GM18867 (cell line): ENCODE measurements around the gene LSAMP.

ENCODE experiments used
- ATAC-seq: cut with Tn5 transposase; IDR thresholded peaks from one replicate; pipeline ENCODE4 v1.9.1; 2021; ENCODE audit warnings: mild to moderate bottlenecking, moderate library complexity; ENCODE audit not compliant: unreplicated experiment

The LSAMP gene

GRCh38 chr3:116299646-116300081 lies 145.6 kb downstream of the LSAMP start:
- no peak for ATAC-seq

GRCh38 chr3:116298151-116298550 lies 147.1 kb downstream of the LSAMP start:
- ATAC-seq, result no peak

DNA sequence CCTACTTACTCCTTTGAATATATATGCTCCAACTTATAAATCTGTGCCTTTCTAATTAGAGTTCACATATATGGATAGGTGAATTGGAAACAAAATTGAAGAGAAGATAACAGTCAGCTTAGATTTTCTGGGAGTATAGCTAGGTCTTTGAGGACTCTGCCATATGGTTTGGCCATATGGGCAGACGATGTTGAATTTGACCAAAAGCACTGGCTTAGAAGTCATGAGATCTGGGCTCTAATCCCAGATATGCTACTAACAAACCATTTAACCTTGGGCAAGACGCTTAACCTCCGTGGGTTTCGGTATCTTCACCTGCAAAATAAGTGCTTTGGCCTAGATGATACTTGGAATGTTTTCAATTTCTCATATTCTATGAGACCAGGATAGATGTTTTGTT lies 154.1 kb downstream of the LSAMP start:
- no peak for ATAC-seq

DNA sequence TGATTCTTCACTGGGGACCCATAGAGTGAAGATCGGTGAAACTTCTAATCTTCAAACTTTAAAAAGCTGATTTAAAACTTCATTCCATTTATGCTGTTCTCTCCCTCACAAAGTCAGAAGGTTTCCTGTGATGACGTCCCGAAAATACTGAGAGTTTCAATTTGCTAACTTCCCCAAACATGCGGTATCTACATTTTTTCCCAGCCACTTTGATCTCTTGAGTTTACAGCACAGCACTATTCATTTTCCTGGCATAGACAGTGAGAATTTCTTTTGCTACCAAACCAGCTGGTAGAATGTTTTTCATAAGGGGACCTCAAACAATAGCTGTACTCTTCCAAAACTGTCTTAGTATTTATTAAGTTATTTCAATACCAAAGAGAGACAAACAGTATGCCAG lies 156.8 kb downstream of the LSAMP start:
- no peak for ATAC-seq

GRCh38 chr3:116285781-116286421 lies 159.4 kb downstream of the LSAMP start:
- no peak for ATAC-seq

DNA sequence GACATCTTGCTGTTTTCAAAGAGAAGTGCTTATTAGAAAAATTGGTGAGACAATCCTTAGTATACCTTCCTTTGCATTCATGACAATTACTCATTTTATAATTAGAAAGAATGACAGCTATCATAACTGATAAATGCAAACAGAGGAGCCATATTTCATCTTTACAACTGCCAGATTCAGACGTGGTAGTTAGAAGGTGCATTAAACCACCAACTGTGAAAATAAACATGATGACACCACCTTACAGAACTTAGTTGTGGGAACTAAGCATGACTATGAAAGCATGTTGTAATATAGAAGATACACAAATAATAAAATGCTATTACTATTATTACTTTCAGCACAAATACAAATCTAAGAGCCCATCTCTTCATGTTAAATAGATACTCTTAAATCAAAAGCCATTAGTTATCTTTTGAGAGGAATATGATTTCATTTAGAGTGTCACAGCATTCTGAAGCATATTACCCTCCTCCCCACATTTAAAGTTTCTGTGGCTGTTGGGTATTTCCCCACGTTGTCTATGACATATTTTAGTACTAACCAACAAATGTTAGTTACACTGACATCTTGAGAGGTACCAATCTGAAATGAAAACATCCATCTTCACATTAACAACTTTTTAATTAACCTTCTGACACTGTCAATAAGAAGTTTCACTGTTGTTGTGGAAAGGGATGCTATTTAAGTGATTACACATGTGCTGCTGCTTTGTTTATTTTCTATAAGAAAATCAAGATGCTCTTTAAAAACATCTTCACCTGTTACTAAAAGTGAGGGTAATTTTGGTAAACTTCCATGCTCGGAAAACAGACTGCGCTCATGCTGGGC lies 163.8 kb downstream of the LSAMP start:
- peak; percentile 38 for ATAC-seq

GRCh38 chr3:116280130-116280740 lies 165.1 kb downstream of the LSAMP start:
- no peak for ATAC-seq

GRCh38 chr3:116276675-116277074 lies 168.6 kb downstream of the LSAMP start:
- ATAC-seq, result no peak

DNA sequence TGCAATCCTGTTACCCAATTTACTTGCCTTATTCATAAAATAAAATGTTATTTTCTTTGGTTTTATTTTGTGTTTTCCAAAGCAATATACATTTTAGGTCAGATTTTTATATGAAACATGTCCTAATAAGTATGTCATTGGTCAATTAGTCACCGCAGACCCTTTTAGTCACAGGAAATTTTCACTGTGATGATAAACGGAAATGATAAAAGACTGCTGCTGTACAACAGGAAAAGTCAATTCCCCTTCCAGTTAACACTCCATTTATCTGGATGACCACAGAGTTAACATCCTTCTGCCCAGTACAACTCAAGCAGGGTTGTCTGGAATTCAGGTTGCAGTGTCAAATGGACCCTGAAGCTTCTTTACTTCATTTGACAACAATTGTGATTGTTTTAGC lies 175.2 kb downstream of the LSAMP start:
- no peak for ATAC-seq

DNA sequence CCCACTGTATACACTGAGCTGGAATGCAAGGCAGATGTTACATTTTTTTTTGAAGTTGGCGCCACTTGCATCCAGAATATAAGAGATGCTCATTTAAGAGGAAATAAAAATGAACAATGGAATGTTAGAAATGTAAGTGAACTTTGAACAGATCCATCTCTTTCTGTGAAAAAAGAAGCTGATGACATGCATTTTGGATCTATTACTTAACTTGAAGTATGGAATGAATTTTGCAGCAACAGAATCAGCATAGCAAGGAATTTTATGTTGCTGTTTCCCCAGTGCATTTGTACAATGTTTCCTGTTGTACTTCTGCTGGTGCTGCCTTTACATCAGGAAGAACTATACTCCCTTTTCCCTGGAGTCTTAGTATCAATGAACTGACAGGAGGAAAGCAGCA lies 178.2 kb downstream of the LSAMP start:
- no peak for ATAC-seq

- no peak for ATAC-seq
These were observed 179.2 kb downstream of the LSAMP start for GRCh38 chr3:116265976-116266584.

DNA sequence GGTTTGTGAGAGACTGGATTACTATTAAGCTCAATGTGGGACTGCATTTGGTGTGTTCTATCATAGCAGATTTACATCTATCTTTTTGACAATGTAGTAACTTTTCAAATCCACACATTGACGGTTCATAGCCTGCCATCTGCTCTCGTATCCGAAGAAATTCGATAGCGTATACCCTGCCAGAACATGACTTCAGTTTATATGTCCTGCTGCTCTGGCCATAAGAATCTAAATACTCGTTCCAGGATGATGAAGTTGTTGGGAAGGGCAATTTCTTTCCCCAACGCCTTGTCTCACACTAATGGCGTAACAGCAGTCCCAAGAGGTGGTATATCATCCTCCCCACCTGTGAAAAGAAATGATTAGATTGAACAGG lies 180.0 kb downstream of the LSAMP start:
- ATAC-seq, result no peak

- ATAC-seq, result no peak
These were observed 180.6 kb downstream of the LSAMP start for GRCh38 chr3:116264546-116265319.

GRCh38 chr3:116263842-116264545 lies 181.3 kb downstream of the LSAMP start:
- ATAC-seq, result no peak

GRCh38 chr3:116260491-116260890 lies 184.8 kb downstream of the LSAMP start:
- ATAC-seq, result no peak

GRCh38 chr3:116259984-116260383 lies 185.3 kb downstream of the LSAMP start:
- no peak for ATAC-seq

DNA sequence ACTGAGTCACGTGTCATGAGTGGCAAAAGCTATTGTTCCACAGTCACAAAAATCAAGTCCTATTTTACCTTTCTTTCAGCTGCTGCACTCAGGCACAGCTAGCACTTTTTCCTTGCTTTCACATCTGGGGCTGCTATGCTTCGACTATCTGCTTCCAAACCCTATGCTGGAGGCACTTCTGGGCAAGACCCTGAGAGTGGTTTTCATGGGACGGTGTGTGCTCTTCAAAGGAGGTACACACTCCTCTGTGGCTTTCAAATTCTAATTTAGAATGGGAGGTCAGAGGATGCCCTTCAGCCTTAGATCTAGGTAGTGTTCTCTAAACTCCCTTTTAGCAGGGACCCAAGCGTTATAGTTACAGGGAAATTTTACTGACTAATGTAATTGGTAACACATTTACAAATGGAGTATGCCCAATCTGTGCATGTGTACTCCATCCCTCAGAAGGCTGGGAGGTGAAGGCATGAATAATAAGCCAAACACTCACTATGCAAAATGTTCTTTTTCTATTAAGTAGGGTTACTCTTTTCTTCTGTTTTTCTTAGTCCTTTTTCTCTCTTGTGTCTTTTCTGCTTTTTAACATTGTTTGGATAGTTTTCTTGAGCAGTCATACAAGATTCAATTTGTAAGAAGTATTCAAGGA lies 188.3 kb downstream of the LSAMP start:
- no peak for ATAC-seq

- ATAC-seq, result no peak
These were observed 190.7 kb downstream of the LSAMP start for GRCh38 chr3:116254541-116254940.

DNA sequence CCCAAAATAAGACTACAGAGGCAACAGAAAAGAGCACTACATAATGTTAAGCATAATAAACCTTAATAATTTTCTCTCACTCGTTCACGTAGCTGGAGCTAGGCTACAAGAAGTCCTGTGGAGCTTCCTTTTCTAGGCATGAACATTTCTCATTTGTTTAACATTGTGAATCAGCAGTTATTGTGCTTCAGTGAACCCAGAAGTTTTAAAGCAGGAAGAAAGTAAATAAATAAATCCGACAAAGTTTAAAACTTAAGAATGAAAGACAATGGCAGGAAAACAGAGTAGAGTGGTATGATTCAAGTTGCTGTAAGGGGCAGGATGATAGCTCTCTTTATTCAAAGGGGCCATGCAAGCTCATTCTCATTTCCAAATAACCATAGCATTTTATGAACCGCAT lies 191.8 kb downstream of the LSAMP start:
- ATAC-seq, result no peak

DNA sequence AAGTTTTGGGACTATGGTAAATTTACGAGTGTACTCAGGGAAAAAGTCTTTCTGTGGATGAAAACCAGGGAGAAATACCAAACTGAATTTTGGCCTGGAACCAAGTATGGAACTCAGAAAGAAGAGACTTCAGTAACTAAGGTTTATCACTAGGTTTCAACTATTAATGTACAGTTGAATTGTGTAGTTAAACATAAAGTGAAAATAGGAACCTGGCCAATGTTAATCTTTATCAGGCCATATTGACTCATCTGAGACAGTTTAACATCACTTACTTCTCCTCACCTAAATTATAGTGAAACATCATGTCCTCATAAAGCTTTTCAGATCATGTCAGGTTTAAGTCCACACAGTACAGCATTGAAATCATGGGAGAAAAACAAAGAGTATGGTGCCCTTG lies 197.7 kb downstream of the LSAMP start:
- no peak for ATAC-seq
